ENCODE measurements around the gene CYB5B. TPM values are rescaled to one million over a fixed set of nuclear protein-coding genes. Genes with fewer than 3 reads are reported as not detected.
A peak's percentile ranks its signal among the peaks of the same experiment; 100 is the strongest.

CYB5B gene
- total RNA-seq: 10 to 100 TPM; 28.2 to 48.0 (median 34.7) TPM

DNA sequence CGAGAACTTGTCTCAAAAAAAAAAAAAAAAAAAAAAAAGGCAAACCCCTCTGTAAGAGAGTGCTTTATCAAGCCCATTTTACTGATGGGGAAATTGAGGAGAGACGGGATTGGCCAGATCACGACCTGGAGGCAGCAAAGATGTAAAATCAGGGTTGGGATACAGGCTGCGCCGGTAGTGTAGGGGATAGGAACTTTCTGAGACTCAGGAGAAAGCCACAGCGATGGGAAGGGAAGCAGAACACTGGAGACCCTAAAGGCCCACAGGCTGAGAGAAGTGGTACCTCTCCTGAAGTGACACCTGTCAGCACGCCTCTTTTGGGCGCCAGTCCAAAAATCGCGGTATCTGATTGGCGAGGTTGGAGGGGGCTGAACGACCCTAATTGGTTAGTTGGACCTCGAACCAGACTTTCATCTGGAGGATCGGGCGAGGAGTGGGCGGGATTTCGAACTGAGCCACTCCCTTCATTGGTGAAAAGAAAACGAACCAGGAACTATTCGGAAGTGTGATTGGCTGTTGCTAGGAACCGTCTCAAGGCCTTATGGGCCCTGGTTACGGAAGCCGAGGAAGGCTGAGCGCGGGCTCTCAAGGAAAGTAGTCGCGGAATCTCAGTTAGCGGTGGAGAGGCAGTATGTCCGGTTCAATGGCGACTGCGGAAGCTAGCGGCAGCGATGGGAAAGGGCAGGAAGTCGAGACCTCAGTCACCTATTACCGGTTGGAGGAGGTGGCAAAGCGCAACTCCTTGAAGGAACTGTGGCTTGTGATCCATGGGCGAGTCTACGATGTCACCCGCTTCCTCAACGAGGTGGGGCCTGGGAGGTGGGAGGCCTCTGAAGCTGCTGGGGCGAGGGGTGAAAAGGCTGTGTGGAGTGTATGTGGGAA lies at the start of gene CYB5B:
Gene CYB5B, plus strand, starts transcription at position 567 of the 882 bp plus-strand sequence. Its CDS starts 65 bp downstream, at position 632.
- Histone ChIP-seq H3K4me1 (peaks cover 0 to 5% of the 10 kb centered on the region in 2 donors), H3K27ac (peak within 1 kb of the TSS; percentile 82 to 86), H3K36me3 (no peaks in the 10 kb centered on the region), H3K27me3 (no peaks in the 10 kb centered on the region), H3K9me3 (no peaks in the 10 kb centered on the region), H3K4me3 (peak within 1 kb of the TSS; percentile 65 to 84 (median 70))
- intact Hi-C loops (cut with DNase I; ENCODE audit: low total_unique reads): no loop called here
- DNase-seq (ENCODE audit: low spot score in 2 of 2): peak; percentile 95 to 96
- TF ChIP-seq CTCF (IDR thresholded peaks at IDR 0.05) (peak in 1 of 3 donors; percentile 28), POLR2A (IDR thresholded peaks at IDR 0.05) (peak; percentile 65), POLR2AphosphoS5 (IDR thresholded peaks at IDR 0.05) (peak; percentile 86 to 96 (median 92))

- intact Hi-C loops (cut with DNase I; ENCODE audit: low total_unique reads): no loop called here
- no peaks in the 10 kb centered on the region for H3K4me1 ChIP-seq
- no peak overlapping the region for H3K27ac ChIP-seq
- TF ChIP-seq POLR2AphosphoS5 (IDR thresholded peaks at IDR 0.05) (no peak), CTCF (IDR thresholded peaks at IDR 0.05) (no peak), POLR2A (IDR thresholded peaks at IDR 0.05) (no peak)
- no peaks in the 10 kb centered on the region for H3K9me3 ChIP-seq
- H3K36me3 ChIP-seq: no peaks in the 10 kb centered on the region
- H3K4me3 ChIP-seq: no peak overlapping the region
- no peaks in the 10 kb centered on the region for H3K27me3 ChIP-seq
- DNase-seq (ENCODE audit: low spot score in 2 of 2): no peak
Observed at GRCh38 chr16:69376393-69377059, 47.9 kb upstream of the CYB5B start.

DNA sequence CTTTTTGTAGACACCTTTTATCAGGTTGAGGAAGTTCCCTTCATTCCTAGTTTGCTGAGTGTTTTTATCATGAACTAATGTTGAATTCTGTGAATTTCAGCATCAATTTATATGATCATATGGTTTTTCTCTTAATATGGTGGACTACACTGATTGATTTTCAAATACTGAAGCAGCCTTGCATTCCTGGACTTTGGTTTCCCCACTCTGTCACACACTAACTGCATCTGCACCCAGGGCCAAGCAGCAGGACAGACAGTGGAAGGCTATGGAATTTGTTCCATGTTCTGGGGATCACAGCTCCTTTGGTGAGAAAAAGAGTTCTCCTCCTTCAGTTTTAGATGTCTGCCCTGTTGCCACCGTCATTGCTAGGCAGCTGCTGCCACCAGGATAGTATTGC lies 46.4 kb upstream of the CYB5B start:
- Histone ChIP-seq H3K27ac (no peak overlapping the region), H3K4me3 (no peak overlapping the region), H3K27me3 (no peaks in the 10 kb centered on the region), H3K36me3 (no peaks in the 10 kb centered on the region), H3K4me1 (no peaks in the 10 kb centered on the region), H3K9me3 (no peaks in the 10 kb centered on the region)
- DNase-seq (ENCODE audit: low spot score in 2 of 2): peak in 1 of 2 donors; percentile 7
- no peak for TF ChIP-seq CTCF (IDR thresholded peaks at IDR 0.05)
- no peak for TF ChIP-seq POLR2AphosphoS5 (IDR thresholded peaks at IDR 0.05)
- no peak for TF ChIP-seq POLR2A (IDR thresholded peaks at IDR 0.05)
- intact Hi-C loops (cut with DNase I; ENCODE audit: low total_unique reads): no loop called here

DNA sequence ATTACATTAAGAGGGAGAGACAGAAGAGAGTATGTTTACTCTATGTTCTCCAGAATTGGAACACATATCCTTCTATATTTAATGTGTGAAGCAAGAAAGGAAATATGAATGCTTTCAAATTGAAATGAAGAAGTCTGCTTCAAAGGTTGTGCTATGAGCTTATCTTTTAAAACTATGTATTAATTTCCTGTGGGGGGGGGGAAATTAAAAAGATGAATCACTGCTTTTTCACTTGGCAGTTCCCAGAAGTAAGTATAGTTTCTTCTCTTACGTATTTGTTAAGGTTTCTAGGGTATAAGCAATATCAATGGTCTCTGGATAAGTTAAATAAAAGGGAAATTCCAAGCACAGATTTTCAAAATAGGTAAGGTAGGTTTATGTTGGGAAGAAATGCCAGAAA lies 45.7 kb upstream of the CYB5B start:
- Histone ChIP-seq H3K9me3 (no peaks in the 10 kb centered on the region), H3K27me3 (no peaks in the 10 kb centered on the region), H3K4me1 (no peaks in the 10 kb centered on the region), H3K27ac (no peak overlapping the region), H3K36me3 (no peaks in the 10 kb centered on the region), H3K4me3 (no peak overlapping the region)
- DNase-seq (ENCODE audit: low spot score in 2 of 2): no peak
- intact Hi-C loops (cut with DNase I; ENCODE audit: low total_unique reads): no loop called here
- TF ChIP-seq POLR2AphosphoS5 (IDR thresholded peaks at IDR 0.05) (no peak), CTCF (IDR thresholded peaks at IDR 0.05) (no peak)

DNA sequence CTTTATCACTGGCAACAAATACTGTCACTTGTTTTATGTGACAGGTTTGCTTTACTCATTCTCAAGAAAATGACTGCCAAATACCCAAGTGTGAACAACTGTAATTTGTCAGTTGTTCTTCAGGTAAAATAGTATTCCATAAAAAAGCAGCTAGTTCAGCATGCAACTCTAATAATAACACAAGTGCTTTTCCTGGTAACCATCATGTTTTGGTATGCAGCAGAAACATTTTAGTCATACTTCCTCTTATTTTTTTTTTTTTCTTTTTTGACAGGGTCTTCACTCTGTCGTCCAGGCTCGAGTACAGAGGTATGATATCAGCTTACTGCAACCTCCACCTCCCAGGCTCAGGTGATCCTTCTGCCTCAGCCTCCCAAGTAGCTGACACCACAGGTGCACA lies 43.2 kb upstream of the CYB5B start:
- TF ChIP-seq POLR2AphosphoS5 (IDR thresholded peaks at IDR 0.05) (no peak), CTCF (IDR thresholded peaks at IDR 0.05) (no peak), POLR2A (IDR thresholded peaks at IDR 0.05) (no peak)
- peaks cover 0 to 6% of the 10 kb centered on the region in 2 donors for H3K4me1 ChIP-seq
- no peak overlapping the region for H3K27ac ChIP-seq
- H3K4me3 ChIP-seq: no peak overlapping the region
- H3K9me3 ChIP-seq: no peaks in the 10 kb centered on the region
- intact Hi-C loops (cut with DNase I; ENCODE audit: low total_unique reads): no loop called here
- DNase-seq (ENCODE audit: low spot score in 2 of 2): peak in 1 of 2 donors; percentile 3
- no peaks in the 10 kb centered on the region for H3K36me3 ChIP-seq
- H3K27me3 ChIP-seq: no peaks in the 10 kb centered on the region

Data from breast epithelium (tissue), 4 donors.